Activated CD8-positive, alpha-beta T cell treated with anti-CD3 and anti-CD28 coated beads for 36 hours (primary cell): Measurements from ENCODE around the gene PRKN. TPM values are rescaled to one million over a fixed set of nuclear protein-coding genes. Genes with fewer than 3 reads are reported as not detected.
"Not testable (repeated sequence)": the region's sequence is repeated elsewhere in the genome, so short reads cannot be mapped to it uniquely, and the experiment has no call there.

Experiments used
- ATAC-seq: fragments of 200-7000 bp; cut with Tn5 transposase; one replicate; pipeline ENCODE4 v1.10.0; 2021; ENCODE audit warnings: mild to moderate bottlenecking, moderate library complexity
- CTCF ChIA-PET: fragments of 350-600 bp; sonication (Branson Sonifier 250); formaldehyde crosslinking; loops from one replicate; lab custom pipeline; 2021; ENCODE audit warnings: antibody characterized with exemption; lab: Charles Lee
- POLR2A ChIA-PET: fragments of 350-600 bp; sonication (Branson Sonifier 250); formaldehyde crosslinking; loops from one replicate; lab custom pipeline; 2021; ENCODE audit warnings: antibody characterized with exemption; lab: Charles Lee
- DNase-seq: peaks from one replicate; pipeline ENCODE4 v3.0.0-alpha.2; 2020
- H3K27ac Mint-ChIP-seq: one replicate; pipeline ENCODE4 v1.8.0; 2021; ENCODE audit warnings: mild to moderate bottlenecking, mixed read lengths
- H3K27me3 Mint-ChIP-seq: one replicate; pipeline ENCODE4 v1.8.0; 2021; ENCODE audit warnings: mixed read lengths
- H3K36me3 Mint-ChIP-seq: one replicate; pipeline ENCODE4 v1.8.0; 2021; ENCODE audit warnings: low read depth, mixed read lengths
- H3K4me1 Mint-ChIP-seq: one replicate; pipeline ENCODE4 v1.8.0; 2021; ENCODE audit warnings: low read depth, mixed read lengths
- H3K4me3 Mint-ChIP-seq: one replicate; pipeline ENCODE4 v1.8.0; 2021; ENCODE audit warnings: mild to moderate bottlenecking, moderate library complexity, mixed read lengths
- H3K9me3 Mint-ChIP-seq: one replicate; pipeline ENCODE4 v1.8.0; 2021; ENCODE audit warnings: mixed read lengths
- CTCF ChIP-seq: fragments of 200-600 bp; IDR thresholded peaks from one replicate; pipeline ENCODE4 v1.8.0; 2022; ENCODE audit warnings: antibody characterized with exemption, mild to moderate bottlenecking
- intact Hi-C: fragments of 100-400 bp; cut with micrococcal nuclease; formaldehyde crosslinking; loops from one replicate; pipeline ENCODE4 v1.10.0; 2022
- total RNA-seq, 2 experiments: library from RNA; stranded (reverse); gene quantifications; one replicate each; pipeline ENCODE4 v1.2.3, GENCODE V29; 2021

PRKN gene
- total RNA-seq, 2 experiments from 2014 or later: 1.2 to 1.4 TPM

GRCh38 chr6:161826512-161826911 is 901.1 kb downstream of the PRKN start:
- ChIA-PET POLR2A (no interaction called here), CTCF (no interaction called here)
- DNase-seq: no peak
- intact Hi-C loops: no loop called here
- no peak for ATAC-seq
- Mint-ChIP-seq H3K4me1 (peaks cover 2% of the 10 kb centered on the region), H3K27ac (no peak overlapping the region), H3K4me3 (no peak overlapping the region), H3K36me3 (no peaks in the 10 kb centered on the region), H3K27me3 (no peaks in the 10 kb centered on the region), H3K9me3 (no peaks in the 10 kb centered on the region)
- TF ChIP-seq CTCF: no peak

- intact Hi-C loops, H3K27ac Mint-ChIP-seq, H3K9me3 Mint-ChIP-seq, DNase-seq, H3K27me3 Mint-ChIP-seq, ATAC-seq, POLR2A ChIA-PET, H3K4me1 Mint-ChIP-seq, H3K36me3 Mint-ChIP-seq, H3K4me3 Mint-ChIP-seq, CTCF ChIA-PET: not testable (repeated sequence)
Observed at GRCh38 chr6:161822204-161822603, 905.4 kb downstream of the PRKN start.

- ChIA-PET CTCF (no interaction called here), POLR2A (no interaction called here)
- H3K36me3 Mint-ChIP-seq: no peaks in the 10 kb centered on the region
- no peak for ATAC-seq
- intact Hi-C loops: no loop called here
- H3K27ac Mint-ChIP-seq: no peak overlapping the region
- no peaks in the 10 kb centered on the region for H3K27me3 Mint-ChIP-seq
- H3K4me3 Mint-ChIP-seq: no peak overlapping the region
- TF ChIP-seq CTCF: no peak
- H3K9me3 Mint-ChIP-seq: peaks cover 2% of the 10 kb centered on the region
- H3K4me1 Mint-ChIP-seq: no peaks in the 10 kb centered on the region
- no peak for DNase-seq
Observed at GRCh38 chr6:161817881-161818280, 909.7 kb downstream of the PRKN start.

- no peak for DNase-seq
- ATAC-seq: no peak
- CTCF ChIA-PET: no interaction called here
- no peak overlapping the region for H3K27ac Mint-ChIP-seq
- H3K9me3 Mint-ChIP-seq: peaks cover 3% of the 10 kb centered on the region
- intact Hi-C loops: no loop called here
- no peaks in the 10 kb centered on the region for H3K36me3 Mint-ChIP-seq
- TF ChIP-seq CTCF: no peak
- H3K4me1 Mint-ChIP-seq: no peaks in the 10 kb centered on the region
- H3K4me3 Mint-ChIP-seq: no peak overlapping the region
- POLR2A ChIA-PET: no interaction called here
- H3K27me3 Mint-ChIP-seq: no peaks in the 10 kb centered on the region
Observed at GRCh38 chr6:161815965-161816364, 911.6 kb downstream of the PRKN start.

GRCh38 chr6:161813156-161813555 is 914.4 kb downstream of the PRKN start:
- DNase-seq (no peak), ATAC-seq (no peak)
- intact Hi-C loops: no loop called here
- no peak overlapping the region for H3K27ac Mint-ChIP-seq
- no peak overlapping the region for H3K4me3 Mint-ChIP-seq
- ChIA-PET POLR2A (no interaction called here), CTCF (no interaction called here)
- peaks cover 3% of the 10 kb centered on the region for H3K9me3 Mint-ChIP-seq
- no peak for TF ChIP-seq CTCF
- H3K36me3 Mint-ChIP-seq: no peaks in the 10 kb centered on the region
- no peaks in the 10 kb centered on the region for H3K4me1 Mint-ChIP-seq
- no peaks in the 10 kb centered on the region for H3K27me3 Mint-ChIP-seq

- no peak for TF ChIP-seq CTCF
- Mint-ChIP-seq H3K36me3 (no peaks in the 10 kb centered on the region), H3K4me3 (no peak overlapping the region), H3K27me3 (no peaks in the 10 kb centered on the region), H3K4me1 (no peaks in the 10 kb centered on the region), H3K27ac (no peak overlapping the region), H3K9me3 (peaks cover 3% of the 10 kb centered on the region)
- ChIA-PET CTCF (no interaction called here), POLR2A (no interaction called here)
- ATAC-seq: no peak
- DNase-seq: no peak
- intact Hi-C loops: no loop called here
Observed at GRCh38 chr6:161809971-161810370, 917.6 kb downstream of the PRKN start.
